Measurements from ENCODE around the gene MCM3AP. TPM values are rescaled to one million over a fixed set of nuclear protein-coding genes. Genes with fewer than 3 reads are reported as not detected.
A peak's percentile ranks its signal among the peaks of the same experiment; 100 is the strongest.

The MCM3AP gene
- total and polyA plus RNA-seq, 9 of the 15 experiments (the other 6 are each of a cell fraction or from before 2014, with no cell fraction given), result 6.5 to 179 (median 69.6) TPM

GRCh38 chr21:46322351-46323226, 37.2 kb upstream of the MCM3AP start (continued):
- no peak for TF ChIP-seq PATZ1 (CRISPR knock-in tag; IDR thresholded peaks at IDR 0.05; ENCODE audit: borderline replicate concordance)
- TF ChIP-seq ZNF407 (IDR thresholded peaks at IDR 0.05; ENCODE audit: low read depth), result no peak
- TF ChIP-seq ZNF644 (tag; IDR thresholded peaks at IDR 0.05; ENCODE audit: low read depth), result no peak
- TF ChIP-seq MEF2D (tag; conservative IDR thresholded peaks at IDR 0.05; ENCODE audit: low read depth), result no peak
- TF ChIP-seq CREM (IDR thresholded peaks at IDR 0.05; ENCODE audit: low read depth), result no peak
- peak; percentile 46 for TF ChIP-seq ATF3 (IDR thresholded peaks at IDR 0.05)
- no peak for TF ChIP-seq ATF3 (CRISPR knock-in tag; conservative IDR thresholded peaks at IDR 0.05)
- no peak for TF ChIP-seq HIVEP1 (CRISPR knock-in tag; IDR thresholded peaks at IDR 0.05)
- peak; percentile 14 to 30 for TF ChIP-seq E2F6 (IDR thresholded peaks at IDR 0.05; ENCODE audit: borderline replicate concordance in 1 of 2, extremely low read depth in 1 of 2, insufficient read depth in 1 of 2, insufficient read length in 1 of 2, low read depth in 1 of 2, low read length in 1 of 2, poor library complexity in 1 of 2, severe bottlenecking in 1 of 2)
- no peak for TF ChIP-seq SUPT5H (IDR thresholded peaks at IDR 0.05)
- no peak for TF ChIP-seq RFX1 (IDR thresholded peaks at IDR 0.05)
- TF ChIP-seq YY1 (IDR thresholded peaks at IDR 0.05; ENCODE audit: borderline replicate concordance in 1 of 3, control insufficient read depth in 1 of 3, extremely low read depth in 1 of 3, insufficient read depth in 3 of 3, insufficient read length in 1 of 3, insufficient replicate concordance in 2 of 3, low read depth in 1 of 3, low read length in 2 of 3), result peak in 1 of 3 experiments; percentile 59
- TF ChIP-seq ZNF12 (CRISPR knock-in tag; IDR thresholded peaks at IDR 0.05), result no peak

Data from K562 (cell line).